ENCODE results near the gene CDC42BPG.
"Not testable (repeated sequence)": the region's sequence is repeated elsewhere in the genome, so short reads cannot be mapped to it uniquely, and the experiment has no call there.

CDC42BPG gene

DNA sequence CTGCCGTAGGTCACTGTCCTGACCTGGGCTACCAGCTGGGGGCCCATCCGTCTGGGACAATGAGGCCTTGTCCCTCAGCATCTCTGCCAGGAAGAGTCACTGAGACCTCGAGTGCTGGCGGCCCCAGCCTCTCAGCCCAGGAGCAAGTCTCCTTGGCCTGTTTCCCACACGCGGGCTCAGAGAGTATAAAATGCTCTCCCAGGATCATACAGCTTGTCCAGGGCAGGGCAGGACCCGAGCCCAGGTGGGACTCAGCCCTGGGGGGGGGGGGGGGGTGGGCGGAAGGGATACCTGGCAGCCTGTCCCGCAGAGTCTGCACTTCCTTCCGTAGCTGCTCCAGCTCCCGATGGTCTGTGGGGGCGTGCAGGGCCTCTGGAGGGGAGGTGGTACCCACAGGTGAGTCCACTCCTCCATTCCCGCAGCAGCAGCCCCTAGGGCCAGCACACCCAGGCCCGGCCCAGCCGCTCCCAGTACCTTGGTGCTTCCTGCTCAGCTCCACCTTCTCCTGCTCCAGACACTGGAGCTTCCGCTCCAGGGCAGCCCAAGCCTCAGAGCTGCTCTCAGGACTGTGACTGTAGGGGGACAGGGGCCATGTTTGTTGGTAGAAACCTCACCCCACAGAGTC lies 7.9 kb downstream of the CDC42BPG start:
- DNase-seq (ENCODE audit: low read depth in 2 of 2, low spot score in 1 of 2), result no peak

- DNase-seq (ENCODE audit: low read depth in 2 of 2, low spot score in 1 of 2), result no peak
These were observed 8.6 kb downstream of the CDC42BPG start for GRCh38 chr11:64835616-64836447.

DNA sequence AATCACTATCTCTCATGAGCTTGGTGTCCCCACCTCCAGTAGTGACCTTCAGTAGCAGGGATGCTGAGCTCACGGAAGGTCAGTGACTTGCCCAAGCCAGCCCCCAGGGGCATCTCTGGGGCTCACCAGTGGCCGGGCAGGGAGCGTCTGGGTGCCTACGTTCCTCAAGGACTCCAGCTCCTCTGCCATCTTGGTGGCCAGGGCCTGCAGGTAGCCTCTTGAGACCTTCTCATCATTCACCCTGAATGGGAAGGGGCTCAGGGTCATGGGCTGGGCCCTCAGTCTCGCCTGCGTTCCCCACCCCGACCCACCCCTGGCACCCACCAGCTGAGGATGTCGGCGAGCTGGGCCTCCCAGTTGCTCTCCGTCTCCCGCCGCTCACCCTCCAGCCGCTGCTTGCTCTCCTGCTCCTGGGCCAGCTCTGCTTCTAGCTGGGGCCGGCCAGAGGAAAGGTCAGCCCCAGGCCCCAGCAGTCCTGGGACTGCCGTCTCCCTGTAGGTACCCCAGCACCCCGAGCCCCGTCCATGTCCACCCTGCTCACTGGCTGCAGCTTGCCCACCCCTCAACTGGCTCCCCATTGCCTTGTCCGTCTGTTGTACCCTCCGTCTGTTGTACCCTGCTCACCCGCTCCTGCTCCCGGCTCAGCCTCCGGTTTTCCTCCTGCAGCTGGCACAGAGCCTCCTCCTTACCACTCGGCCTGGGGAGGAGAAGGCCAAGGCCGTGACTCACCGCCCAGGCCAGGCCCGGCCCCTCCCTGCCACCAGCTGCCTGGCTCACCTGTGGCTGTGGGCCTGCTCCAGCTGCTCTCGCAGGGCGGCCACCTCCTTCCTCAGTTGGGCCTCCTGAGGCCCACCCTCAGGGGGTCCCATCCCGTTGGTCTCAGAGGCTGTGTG lies 9.5 kb downstream of the CDC42BPG start:
- DNase-seq (ENCODE audit: low read depth in 2 of 2, low spot score in 1 of 2), result no peak

DNA sequence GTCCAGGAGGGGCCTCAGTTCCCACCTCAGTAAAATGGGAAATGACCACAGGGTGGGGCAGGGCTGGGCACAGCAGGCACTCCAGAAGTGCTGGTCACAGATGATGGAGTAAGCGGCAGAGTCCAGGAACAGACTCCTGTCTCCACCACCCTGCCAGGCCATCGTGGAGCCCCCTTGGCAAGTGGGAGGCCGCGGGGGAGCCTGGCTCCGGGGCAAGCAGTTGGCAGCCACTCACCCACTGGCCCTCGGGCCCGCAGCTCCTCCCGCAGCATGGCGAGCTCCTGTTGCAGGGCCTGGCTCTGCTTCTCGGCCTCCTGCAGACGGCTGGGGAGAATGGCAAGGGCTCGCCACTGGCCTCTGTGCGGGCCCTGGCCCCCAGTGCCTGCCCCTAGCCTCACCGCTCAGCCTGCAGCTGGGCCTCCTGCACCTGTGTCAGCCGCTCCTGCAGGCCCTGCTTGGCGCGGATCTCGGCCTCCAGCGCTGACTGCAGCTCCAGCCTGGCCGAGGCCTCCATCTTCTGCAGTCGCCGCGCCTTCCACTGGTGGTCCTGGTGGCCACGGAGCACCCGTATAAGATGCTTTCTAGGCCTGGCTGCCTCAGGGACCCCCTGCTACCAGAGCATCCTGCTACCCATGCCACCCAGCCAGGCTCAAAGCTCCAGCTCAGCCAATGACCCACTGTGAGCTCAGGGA lies 10.3 kb downstream of the CDC42BPG start:
- DNase-seq (ENCODE audit: low read depth in 2 of 2, low spot score in 1 of 2), result no peak

GRCh38 chr11:64833509-64833908 lies 10.9 kb downstream of the CDC42BPG start:
- DNase-seq (ENCODE audit: low read depth in 2 of 2, low spot score in 1 of 2), result no peak

DNA sequence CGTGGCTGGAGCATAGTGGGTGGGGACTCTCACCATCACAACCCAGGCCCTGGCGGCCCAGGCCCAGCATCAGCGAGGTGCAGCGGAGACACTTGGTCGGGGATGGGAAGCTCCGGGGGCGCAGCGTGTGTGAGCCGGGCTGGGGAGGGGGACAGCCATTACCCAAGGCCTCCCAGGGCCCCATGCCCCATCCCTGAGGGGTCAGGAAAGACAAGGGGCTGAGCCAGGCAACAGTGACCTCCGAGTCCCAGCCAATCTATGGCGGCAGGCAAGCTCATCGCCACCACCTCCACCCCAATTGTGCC lies 11.3 kb downstream of the CDC42BPG start:
- no peak for DNase-seq (ENCODE audit: low read depth in 2 of 2, low spot score in 1 of 2)

GRCh38 chr11:64832467-64833197 lies 11.8 kb downstream of the CDC42BPG start:
- no peak for DNase-seq (ENCODE audit: low read depth in 2 of 2, low spot score in 1 of 2)

GRCh38 chr11:64831411-64831891 lies 13.0 kb downstream of the CDC42BPG start:
- no peak for DNase-seq (ENCODE audit: low read depth in 2 of 2, low spot score in 1 of 2)

DNA sequence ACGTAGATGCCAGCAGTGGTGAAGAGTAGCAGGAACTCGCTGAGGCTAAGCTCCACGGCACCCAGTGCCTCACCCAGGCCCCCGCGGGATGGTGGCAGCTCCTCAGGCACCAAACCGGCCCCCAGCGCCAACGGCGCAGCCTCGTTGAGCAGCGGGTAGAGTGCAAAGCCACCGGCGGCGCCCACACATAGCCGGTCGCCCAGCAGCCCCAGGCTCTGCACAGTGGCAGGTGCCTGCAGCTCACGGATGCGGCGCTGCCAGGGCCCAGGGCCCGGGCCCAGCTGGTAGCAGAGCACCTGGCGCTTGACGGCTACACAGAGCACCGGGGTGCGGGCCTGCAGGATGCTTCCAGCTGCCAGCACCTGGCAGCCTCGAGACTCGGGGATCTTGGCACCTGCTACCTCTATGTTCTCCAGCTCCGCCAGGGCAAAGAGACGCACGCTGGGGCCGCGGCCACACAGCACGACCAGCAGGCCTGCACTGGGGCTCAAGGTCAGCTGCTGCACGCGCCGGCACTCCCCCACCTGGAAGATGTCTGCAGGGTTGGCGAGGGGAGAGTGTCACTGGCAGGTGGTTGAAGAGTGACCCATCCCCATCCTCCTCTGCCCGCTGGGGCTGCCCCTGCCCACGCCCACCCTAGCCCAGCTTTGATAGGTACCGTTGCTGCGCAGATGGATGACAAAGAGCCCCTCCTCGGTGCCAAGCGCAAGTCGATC lies 14.8 kb downstream of the CDC42BPG start:
- no peak for DNase-seq (ENCODE audit: low read depth in 2 of 2, low spot score in 1 of 2)

DNA sequence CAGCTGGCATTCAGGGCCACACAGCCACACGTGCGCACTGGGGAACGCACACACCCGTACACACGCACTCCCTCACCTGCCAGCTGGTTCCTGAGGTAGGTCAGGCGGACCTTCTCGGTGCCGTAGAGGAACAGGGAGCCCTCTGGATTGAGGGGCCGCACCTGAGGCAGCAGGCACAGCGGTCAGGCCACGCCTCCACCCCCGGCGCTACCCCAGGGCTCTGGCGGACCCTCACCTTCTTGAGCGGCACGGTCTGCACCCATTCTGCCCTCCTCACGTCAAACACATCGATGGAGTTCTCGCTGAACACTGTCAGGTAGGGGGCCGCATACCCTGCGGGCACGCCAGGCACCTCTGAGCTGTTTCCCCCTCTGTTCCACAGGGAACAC lies 17.0 kb downstream of the CDC42BPG start:
- no peak for DNase-seq (ENCODE audit: low read depth in 2 of 2, low spot score in 1 of 2)

- no peak for DNase-seq (ENCODE audit: low read depth in 2 of 2, low spot score in 1 of 2)
These were observed 17.6 kb downstream of the CDC42BPG start for GRCh38 chr11:64826578-64827450.

- DNase-seq (ENCODE audit: low read depth in 2 of 2, low spot score in 1 of 2), result no peak
These were observed 18.4 kb downstream of the CDC42BPG start for GRCh38 chr11:64826062-64826461.

DNA sequence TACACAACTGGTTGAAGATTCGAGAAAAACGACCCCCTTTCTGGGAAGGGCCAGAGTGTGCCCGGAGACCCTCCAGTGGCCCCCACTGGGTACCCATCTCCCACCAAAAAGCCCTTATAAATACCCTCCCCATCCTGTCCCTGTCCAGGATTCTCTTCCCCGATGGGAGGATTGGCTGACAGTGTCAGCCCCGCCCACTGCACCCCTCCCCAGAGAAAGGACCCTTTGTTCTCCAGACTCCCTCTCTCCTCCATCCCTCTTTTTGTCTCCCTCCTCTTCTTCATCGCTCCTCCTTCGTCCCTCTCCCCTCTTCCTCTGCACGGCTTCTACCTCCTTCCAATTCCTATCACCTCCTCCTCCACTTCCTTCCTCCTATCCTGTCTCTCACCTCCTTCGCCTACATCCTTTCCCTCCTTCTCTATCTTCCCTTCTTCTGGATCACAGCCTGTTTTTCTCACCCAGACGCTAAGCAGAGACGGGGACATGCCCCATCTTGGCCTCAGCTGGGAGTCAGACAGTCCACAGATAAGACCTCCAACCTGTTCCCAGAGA lies 20.8 kb downstream of the CDC42BPG start:
- no peak for DNase-seq (ENCODE audit: low read depth in 2 of 2, low spot score in 1 of 2)

GRCh38 chr11:64817476-64817875 lies 27.0 kb downstream of the CDC42BPG start:
- DNase-seq (ENCODE audit: low read depth in 2 of 2, low spot score in 1 of 2), result no peak

DNA sequence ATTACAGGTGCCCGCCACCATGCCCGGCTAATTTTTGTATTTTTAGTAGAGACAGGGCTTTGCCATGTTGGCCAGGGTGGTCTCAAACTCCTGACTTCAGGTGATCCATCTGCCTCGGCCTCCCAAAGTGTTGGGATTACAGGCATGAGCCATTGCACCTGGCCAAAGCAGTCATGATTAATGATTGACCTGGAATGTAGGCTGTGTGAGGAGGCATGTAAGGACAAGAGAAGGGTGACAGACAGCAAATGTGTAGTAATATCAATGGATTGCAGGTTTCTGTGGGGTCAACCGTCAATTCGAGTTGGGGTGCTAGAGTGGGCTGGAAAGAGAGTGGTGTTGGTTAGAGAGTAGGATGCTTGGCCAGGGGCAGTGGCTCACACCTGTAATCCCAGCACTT lies 29.0 kb downstream of the CDC42BPG start:
- DNase-seq (ENCODE audit: low read depth in 2 of 2, low spot score in 1 of 2), result not testable (repeated sequence)

GRCh38 chr11:64814712-64815187 lies 29.7 kb downstream of the CDC42BPG start:
- DNase-seq (ENCODE audit: low read depth in 2 of 2, low spot score in 1 of 2), result no peak

DNA sequence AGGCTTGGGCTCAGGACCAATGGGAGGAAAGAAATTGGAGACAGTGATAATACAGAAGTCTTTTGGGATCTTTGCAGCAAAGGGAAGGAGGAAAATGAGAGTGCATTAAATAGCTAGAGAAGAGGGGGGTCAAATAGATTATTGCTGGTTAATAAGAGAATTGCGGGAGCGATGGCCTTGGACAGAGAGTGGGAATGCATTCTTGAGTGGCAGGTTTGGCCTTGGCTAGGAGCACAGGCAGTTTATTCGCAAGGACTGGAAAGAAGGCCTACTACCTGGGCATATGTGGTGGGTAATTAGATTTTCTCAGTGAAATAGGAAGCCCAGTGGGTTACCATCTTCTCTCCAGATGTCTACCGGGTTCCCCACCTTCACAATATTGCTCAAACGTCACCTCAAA lies 30.6 kb downstream of the CDC42BPG start:
- no peak for DNase-seq (ENCODE audit: low read depth in 2 of 2, low spot score in 1 of 2)

DNA sequence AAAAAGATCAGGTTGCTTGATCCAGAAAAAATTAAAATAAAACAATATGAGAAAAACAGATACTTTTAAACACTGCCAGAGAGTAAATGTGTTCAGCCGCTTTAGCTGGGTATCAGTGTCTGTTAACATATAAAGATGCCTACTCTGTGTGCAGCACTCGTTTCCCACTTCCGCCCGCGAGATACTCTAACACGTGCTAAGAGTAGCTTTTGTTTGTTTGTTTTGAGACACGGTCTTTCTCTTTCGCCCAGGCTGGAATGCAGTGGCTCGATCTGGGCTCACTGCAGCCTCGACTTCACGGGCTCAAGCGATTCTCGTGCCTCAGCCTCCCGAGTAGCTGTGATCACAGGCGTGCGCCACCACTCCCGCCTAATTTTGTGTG lies 33.6 kb downstream of the CDC42BPG start:
- DNase-seq (ENCODE audit: low read depth in 2 of 2, low spot score in 1 of 2), result no peak

Data from stimulated activated CD8-positive, alpha-beta memory T cell treated with anti-CD3 and anti-CD28 coated beads, Interleukin-4, amount 100 ng/mL, for 4 hours (primary cell).